GM23338 (cell line): Measurements from ENCODE around the gene BCAS3.

Source experiments
- CREB1 ChIP-seq: fragments of 250-450 bp; sonication (Bioruptor Pico); IDR thresholded peaks from 2 replicates; pipeline ENCODE4 v1.5.0; 2020; ENCODE audit warnings: low read depth, mild to moderate bottlenecking, moderate library complexity
- CTCF ChIP-seq, 2 experiments: fragments of 200-600 bp in 1 of 2; sonication (generic) in 1 of 2; conservative IDR thresholded peaks; 2 replicates each; pipeline versions ENCODE4 v1.5.1 to v1.6.1; 2016 to 2017; ENCODE audit warnings: antibody characterized with exemption in 2 of 2, low read depth in 2 of 2, mild to moderate bottlenecking in 2 of 2, moderate library complexity in 1 of 2
- ETS1 ChIP-seq: IDR thresholded peaks from 2 replicates; pipeline ENCODE4 v1.6.1; 2016; ENCODE audit warnings: antibody characterized with exemption
- EZH2 ChIP-seq: fragments of 200-600 bp; sonication (generic); IDR thresholded peaks from one replicate; pipeline ENCODE4 v1.8.0; 2017; ENCODE audit warnings: antibody characterized with exemption, mild to moderate bottlenecking, low read depth; ENCODE audit not compliant: unreplicated experiment
- EZH2phosphoT487 ChIP-seq: fragments of 200-600 bp; sonication (generic); IDR thresholded peaks from one replicate; pipeline ENCODE4 v1.8.1; 2018; ENCODE audit warnings: antibody characterized with exemption; ENCODE audit not compliant: unreplicated experiment
- JUNB ChIP-seq: IDR thresholded peaks from one replicate; pipeline ENCODE4 v1.6.1; 2016; ENCODE audit warnings: antibody characterized with exemption; ENCODE audit not compliant: unreplicated experiment
- POLR2AphosphoS5 ChIP-seq: IDR thresholded peaks from 2 replicates; pipeline ENCODE4 v1.6.1; 2016; ENCODE audit warnings: antibody characterized with exemption, low read depth
- REST ChIP-seq: IDR thresholded peaks from one replicate; pipeline ENCODE4 v1.6.1; 2018; ENCODE audit warnings: antibody characterized with exemption; ENCODE audit not compliant: unreplicated experiment
- STAT1 ChIP-seq: IDR thresholded peaks from one replicate; pipeline ENCODE4 v1.6.1; 2016; ENCODE audit warnings: antibody characterized with exemption; ENCODE audit not compliant: unreplicated experiment
- ZNF114 ChIP-seq: fragments of 250-450 bp; sonication (Bioruptor Pico); IDR thresholded peaks from 2 replicates; pipeline ENCODE4 v1.5.0; 2020; ENCODE audit warnings: mild to moderate bottlenecking, moderate library complexity
- ZNF331 ChIP-seq: fragments of 250-450 bp; sonication (Bioruptor Pico); IDR thresholded peaks from 2 replicates; pipeline ENCODE4 v1.5.0; 2020; ENCODE audit warnings: low read depth, mild to moderate bottlenecking, moderate library complexity

GRCh38 chr17:60766778-60767190 lies 89.1 kb downstream of the BCAS3 start:
- TF ChIP-seq JUNB (no peak), EZH2 (no peak), CTCF (conservative IDR thresholded peaks at IDR 0.05; ENCODE audit: low read depth in 2 of 2) (no peak), ZNF331 (CRISPR knock-in tag) (no peak), CREB1 (CRISPR knock-in tag) (no peak), POLR2AphosphoS5 (no peak), EZH2phosphoT487 (no peak), REST (no peak), ETS1 (no peak), ZNF114 (CRISPR knock-in tag) (no peak), STAT1 (no peak)
